GM23248 (cell line): Measurements from ENCODE around the gene TRPM3. TPM values are rescaled to one million over a fixed set of nuclear protein-coding genes. Genes with fewer than 3 reads are reported as not detected.

ENCODE experiments used
- DNase-seq: peaks from one replicate; pipeline ENCODE4 v3.0.0-alpha.2; 2015
- H2AFZ ChIP-seq: fragments of 200-600 bp; sonication (generic); 2 replicates; pipeline ENCODE4 v1.6.1; 2016; ENCODE audit warnings: antibody characterized with exemption
- H3F3A ChIP-seq: fragments of 200-600 bp; sonication (generic); 2 replicates; pipeline ENCODE4 v1.6.1; 2016; ENCODE audit warnings: mild to moderate bottlenecking, antibody characterized with exemption, mixed run types; ENCODE audit not compliant: insufficient read depth
- H3K27ac ChIP-seq: fragments of 200-600 bp; sonication (generic); 2 replicates; pipeline ENCODE4 v1.5.1; 2016; ENCODE audit warnings: mild to moderate bottlenecking
- H3K27me3 ChIP-seq: fragments of 200-600 bp; sonication (generic); replicated peaks from 2 replicates; pipeline ENCODE4 v1.6.1; 2016; ENCODE audit warnings: mild to moderate bottlenecking; ENCODE audit not compliant: insufficient read depth
- H3K36me3 ChIP-seq: fragments of 200-600 bp; sonication (generic); 2 replicates; pipeline ENCODE4 v1.6.1; 2016; ENCODE audit warnings: low read depth, mild to moderate bottlenecking
- H3K4me1 ChIP-seq: fragments of 200-600 bp; sonication (generic); 2 replicates; pipeline ENCODE4 v1.6.1; 2016; ENCODE audit warnings: mild to moderate bottlenecking; ENCODE audit not compliant: insufficient read depth
- H3K4me2 ChIP-seq: fragments of 200-600 bp; sonication (generic); one replicate; pipeline ENCODE4 v1.6.1; 2016; ENCODE audit warnings: mild to moderate bottlenecking; ENCODE audit not compliant: unreplicated experiment
- H3K4me3 ChIP-seq: fragments of 200-600 bp; sonication (generic); 2 replicates; pipeline ENCODE4 v1.5.1; 2016; ENCODE audit warnings: mild to moderate bottlenecking
- H3K79me2 ChIP-seq: fragments of 200-600 bp; sonication (generic); 2 replicates; pipeline ENCODE4 v1.6.1; 2016; ENCODE audit warnings: mild to moderate bottlenecking; ENCODE audit not compliant: insufficient read depth
- H3K9ac ChIP-seq: fragments of 200-600 bp; sonication (generic); 2 replicates; pipeline ENCODE4 v1.6.1; 2016; ENCODE audit warnings: mild to moderate bottlenecking
- H3K9me2 ChIP-seq: fragments of 200-600 bp; sonication (generic); 2 replicates; pipeline ENCODE4 v1.6.1; 2016; ENCODE audit warnings: mixed run types, mild to moderate bottlenecking, moderate library complexity; ENCODE audit not compliant: insufficient read depth
- H3K9me3 ChIP-seq: fragments of 200-600 bp; sonication (generic); one replicate; pipeline ENCODE4 v1.6.1; 2017; ENCODE audit warnings: low read depth
- H4K20me1 ChIP-seq: fragments of 200-600 bp; sonication (generic); 2 replicates; pipeline ENCODE4 v1.6.0; 2016; ENCODE audit not compliant: insufficient read depth
- EZH2 ChIP-seq: fragments of 200-600 bp; sonication (generic); IDR thresholded peaks from 2 replicates; pipeline ENCODE4 v1.6.1; 2018; ENCODE audit warnings: antibody characterized with exemption, mild to moderate bottlenecking; ENCODE audit not compliant: insufficient read depth, poor library complexity, severe bottlenecking
- EZH2phosphoT487 ChIP-seq: fragments of 200-600 bp; sonication (generic); IDR thresholded peaks from 2 replicates; pipeline ENCODE4 v1.6.1; 2018; ENCODE audit warnings: antibody characterized with exemption, moderate library complexity, mild to moderate bottlenecking, low read depth; ENCODE audit not compliant: insufficient read depth
- WGBS, 2 experiments: methylation state at CpG; one replicate each; pipeline ENCODE4 v1.1.6; 2015 to 2017; ENCODE audit warnings: low lambda C conversion rate in 2 of 2, low coverage in 1 of 2; ENCODE audit errors: missing lambda C conversion rate in 2 of 2; 5-methylcytosine and 5-hydroxymethylcytosine counted together
- in situ Hi-C: fragments of 300-500 bp; cut with MboI; formaldehyde crosslinking; loops from 2 replicates; pipeline ENCODE4 v1.15.0; 2020
- polyA plus RNA-seq: library from polyadenylated mRNA; unstranded; fragments of >200 nt; fragmentation: Nextera tagmentation; extraction: Ambion mirVana; gene quantifications from 2 replicates; pipeline ENCODE4 v1.2.1, GENCODE V29; 2016
- total RNA-seq: library from RNA; depleted of rRNA; stranded (reverse); fragments of >200 nt; shearing (Covaris generic); gene quantifications from 2 replicates; pipeline ENCODE4 v1.2.3, GENCODE V29; 2014

TRPM3 gene
- total and polyA plus RNA-seq, 2 experiments from 2014 or later = not detected

DNA sequence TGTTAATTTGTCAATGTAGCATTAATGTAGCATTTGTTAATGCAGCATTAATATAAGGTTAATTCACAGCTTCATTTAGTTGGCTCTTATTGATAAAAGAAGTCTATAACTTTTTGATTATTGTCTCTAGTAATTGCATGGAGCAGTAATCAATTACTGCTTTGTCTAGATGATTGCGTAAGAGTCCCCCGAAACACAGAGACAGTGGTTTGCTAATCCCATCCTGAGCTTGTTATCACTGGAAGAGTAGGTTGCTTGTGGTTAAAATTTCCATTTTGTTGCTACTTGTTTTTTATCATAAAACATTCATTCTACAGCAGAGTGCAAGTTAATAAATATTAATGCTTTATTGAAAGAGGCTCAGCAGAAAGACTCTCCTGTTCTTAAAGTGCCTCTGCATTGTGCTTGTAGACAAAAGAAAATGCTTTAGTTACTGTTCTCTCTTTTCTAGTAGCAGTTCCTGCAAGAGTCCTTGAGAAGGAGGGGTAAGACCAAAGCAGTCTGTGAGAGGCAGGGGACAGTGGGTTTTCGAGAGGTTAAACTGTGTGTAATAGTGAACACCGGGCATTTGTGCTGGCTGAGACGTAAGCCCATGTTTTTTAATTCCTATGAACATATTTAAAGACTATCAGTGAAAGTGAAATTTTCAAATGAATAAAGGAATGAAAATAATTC, 291.7 kb downstream of the TRPM3 start:
- no peak for DNase-seq
- H3K9me2 ChIP-seq = no peaks in the 10 kb centered on the region
- no peak overlapping the region for H3K4me3 ChIP-seq
- no peaks in the 10 kb centered on the region for H3K4me1 ChIP-seq
- H3F3A ChIP-seq = no peaks in the 10 kb centered on the region
- H4K20me1 ChIP-seq = no peaks in the 10 kb centered on the region
- no peak overlapping the region for H2AFZ ChIP-seq
- 32 to 45% methylated on average over 5 of the region's 5 CpGs for WGBS, 2 experiments
- in situ Hi-C loops = no loop called here
- H3K27me3 ChIP-seq = peaks cover 14% of the 10 kb centered on the region; the same call in 1 of the 2 replicates
- H3K27ac ChIP-seq = no peak overlapping the region
- no peaks in the 10 kb centered on the region for H3K79me2 ChIP-seq
- H3K9ac ChIP-seq = no peak overlapping the region
- H3K36me3 ChIP-seq = no peaks in the 10 kb centered on the region
- no peak overlapping the region for H3K4me2 ChIP-seq
- TF ChIP-seq EZH2phosphoT487 (no peak), EZH2 (no peak)
- H3K9me3 ChIP-seq = no peaks in the 10 kb centered on the region

DNA sequence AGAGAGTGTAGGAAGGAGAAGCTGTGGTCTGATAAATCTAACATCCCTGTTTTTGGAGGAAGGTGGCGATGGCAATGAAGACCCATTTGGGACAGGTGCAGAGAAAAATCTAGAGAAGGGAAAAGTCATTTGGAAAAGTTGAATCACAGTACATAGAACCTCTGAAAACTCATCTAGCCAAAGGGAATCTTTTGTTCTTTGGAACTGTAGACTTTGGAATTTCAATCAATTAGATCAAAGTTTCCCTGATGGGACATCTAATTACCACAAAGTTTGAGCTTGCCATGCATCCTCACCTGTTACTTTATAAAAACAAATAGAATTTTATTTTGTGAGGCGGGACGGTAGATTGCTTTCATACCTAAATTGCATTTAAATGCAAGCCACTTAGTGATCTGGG, 294.9 kb downstream of the TRPM3 start:
- H2AFZ ChIP-seq = no peak overlapping the region
- no peaks in the 10 kb centered on the region for H3K36me3 ChIP-seq
- H3F3A ChIP-seq = no peaks in the 10 kb centered on the region
- no peak for TF ChIP-seq EZH2
- TF ChIP-seq EZH2phosphoT487 = no peak
- H3K4me2 ChIP-seq = no peak overlapping the region
- no peaks in the 10 kb centered on the region for H3K4me1 ChIP-seq
- H3K27ac ChIP-seq = no peak overlapping the region
- H3K27me3 ChIP-seq = peaks cover 14% of the 10 kb centered on the region; the same call in 1 of the 2 replicates
- no peak for DNase-seq
- no peak overlapping the region for H3K4me3 ChIP-seq
- no peaks in the 10 kb centered on the region for H4K20me1 ChIP-seq
- no peaks in the 10 kb centered on the region for H3K9me2 ChIP-seq
- no peak overlapping the region for H3K9ac ChIP-seq
- no peaks in the 10 kb centered on the region for H3K79me2 ChIP-seq
- no peaks in the 10 kb centered on the region for H3K9me3 ChIP-seq
- 61 to 66% methylated on average over 3 of the region's 3 CpGs for WGBS, 2 experiments
- in situ Hi-C loops = no loop called here

DNA sequence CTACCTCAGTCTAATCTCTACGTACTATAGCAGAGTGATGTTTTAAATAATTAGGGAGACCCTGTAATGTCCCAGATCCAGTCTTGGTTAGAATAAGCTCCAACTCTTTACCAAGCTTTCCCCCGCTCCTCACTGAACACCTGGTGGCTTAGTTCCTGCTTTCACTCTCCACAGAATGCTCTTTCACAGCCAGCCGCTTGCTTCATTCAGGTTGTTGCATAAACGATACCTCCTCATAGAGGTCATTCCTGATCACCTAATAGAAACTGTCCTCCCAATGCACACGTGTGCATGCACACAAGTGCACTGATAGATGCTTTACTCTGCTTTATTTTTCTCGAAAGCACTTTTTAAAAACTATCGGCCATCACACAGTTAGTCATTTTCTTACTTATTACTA, 298.1 kb downstream of the TRPM3 start:
- Histone ChIP-seq H3K27me3 (peaks cover 3% of the 10 kb centered on the region), H3K79me2 (no peaks in the 10 kb centered on the region), H3K4me3 (no peak overlapping the region), H3K9me2 (no peaks in the 10 kb centered on the region), H3K36me3 (no peaks in the 10 kb centered on the region), H3F3A (no peaks in the 10 kb centered on the region), H3K4me2 (no peak overlapping the region), H2AFZ (no peak overlapping the region), H3K9ac (no peak overlapping the region), H4K20me1 (no peaks in the 10 kb centered on the region), H3K27ac (no peak overlapping the region), H3K4me1 (no peaks in the 10 kb centered on the region), H3K9me3 (no peaks in the 10 kb centered on the region)
- TF ChIP-seq EZH2phosphoT487 (no peak), EZH2 (no peak)
- in situ Hi-C loops = no loop called here
- no peak for DNase-seq
- WGBS, 2 experiments = 67 to 68% methylated on average over 7 of the region's 7 CpGs

DNA sequence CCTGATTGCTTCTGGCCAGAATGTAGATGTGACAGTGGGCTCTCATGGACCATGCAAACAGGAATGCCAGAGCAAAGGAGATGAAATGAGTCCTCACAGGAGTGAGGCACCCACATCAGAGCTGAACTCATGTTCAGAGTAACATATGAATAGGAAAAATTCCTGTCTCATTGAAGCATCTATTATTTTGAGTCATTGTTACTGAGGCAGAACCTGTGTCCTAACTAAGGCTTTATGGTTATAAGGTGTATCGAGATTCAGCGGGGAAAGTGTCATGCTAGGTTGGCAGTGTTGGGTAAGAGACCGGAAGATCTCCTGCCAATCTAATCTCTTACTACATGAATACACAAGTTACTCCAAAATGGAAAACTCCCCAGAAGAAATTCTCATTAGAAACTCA, 304.1 kb downstream of the TRPM3 start:
- in situ Hi-C loops = no loop called here
- Histone ChIP-seq H3K27me3 (no peaks in the 10 kb centered on the region; the same call in none of the 2 replicates), H3K9me3 (no peaks in the 10 kb centered on the region), H3K79me2 (no peaks in the 10 kb centered on the region), H2AFZ (no peak overlapping the region), H3K4me1 (no peaks in the 10 kb centered on the region), H3K4me3 (no peak overlapping the region), H3K36me3 (no peaks in the 10 kb centered on the region), H4K20me1 (no peaks in the 10 kb centered on the region), H3K4me2 (no peak overlapping the region), H3K9ac (no peak overlapping the region), H3K27ac (no peak overlapping the region), H3F3A (no peaks in the 10 kb centered on the region), H3K9me2 (no peaks in the 10 kb centered on the region)
- WGBS, 2 experiments = 78 to 79% methylated on average over 3 of the region's 3 CpGs
- TF ChIP-seq EZH2phosphoT487 (no peak), EZH2 (no peak)
- DNase-seq = no peak
